ENCODE data around the gene TTC23.

- TF ChIP-seq HMGXB4 (CRISPR knock-in tag; IDR thresholded peaks at IDR 0.05), result no peak
- no peak for TF ChIP-seq CTCF (IDR thresholded peaks at IDR 0.05 in 2 of 3, conservative IDR thresholded peaks at IDR 0.05 in 1 of 3; ENCODE audit: insufficient read depth in 2 of 3, low read depth in 1 of 3, low read length in 3 of 3)
- no peak for TF ChIP-seq ZBTB17 (CRISPR knock-in tag; IDR thresholded peaks at IDR 0.05)
- no peak for TF ChIP-seq EGR1 (conservative IDR thresholded peaks at IDR 0.05)
- no peak for TF ChIP-seq SPI1 (IDR thresholded peaks at IDR 0.05; ENCODE audit: borderline replicate concordance, low read depth, low read length)
- no peak for TF ChIP-seq KLF13 (tag; IDR thresholded peaks at IDR 0.05; ENCODE audit: borderline replicate concordance, low read depth)
- no peak for TF ChIP-seq NR1H2 (CRISPR knock-in tag; IDR thresholded peaks at IDR 0.05)
- no peak for TF ChIP-seq ZNF41 (CRISPR knock-in tag; conservative IDR thresholded peaks at IDR 0.05)
These were observed 116.6 kb downstream of the TTC23 start for GRCh38 chr15:99132634-99133287.

All from K562 (cell line).